NCI-H146 (cell line): Measurements from ENCODE around the gene ZMYM4.

Experiments
- DNase-seq: peaks from one replicate; lab custom pipeline; 2025; lab: John Stamatoyannopoulos, UW

Gene ZMYM4

GRCh38 chr1:35278886-35279554, 10.5 kb downstream of the ZMYM4 start:
- DNase-seq, result no peak

GRCh38 chr1:35279555-35279904, 11.0 kb downstream of the ZMYM4 start:
- no peak for DNase-seq

- no peak for DNase-seq
Measured at GRCh38 chr1:35280006-35280405, 11.5 kb downstream of the ZMYM4 start.

- no peak for DNase-seq
Measured at GRCh38 chr1:35281565-35281964, 13.1 kb downstream of the ZMYM4 start.

GRCh38 chr1:35282172-35282571, 13.7 kb downstream of the ZMYM4 start:
- DNase-seq, result no peak

GRCh38 chr1:35284852-35285251, 16.3 kb downstream of the ZMYM4 start:
- DNase-seq, result no peak

GRCh38 chr1:35285771-35286606, 17.5 kb downstream of the ZMYM4 start:
- no peak for DNase-seq

- DNase-seq, result no peak
Measured at GRCh38 chr1:35287807-35288640, 19.5 kb downstream of the ZMYM4 start.

- no peak for DNase-seq
Measured at GRCh38 chr1:35288761-35289160, 20.3 kb downstream of the ZMYM4 start.

- no peak for DNase-seq
Measured at GRCh38 chr1:35290452-35290851, 21.9 kb downstream of the ZMYM4 start.

GRCh38 chr1:35294809-35295208, 26.3 kb downstream of the ZMYM4 start:
- no peak for DNase-seq

- no peak for DNase-seq
Measured at GRCh38 chr1:35297886-35298285, 29.4 kb downstream of the ZMYM4 start.

GRCh38 chr1:35298464-35298863, 30.0 kb downstream of the ZMYM4 start:
- no peak for DNase-seq

GRCh38 chr1:35300376-35300775, 31.9 kb downstream of the ZMYM4 start:
- no peak for DNase-seq

GRCh38 chr1:35301674-35302392, 33.3 kb downstream of the ZMYM4 start:
- DNase-seq, result no peak

- DNase-seq, result no peak
Measured at GRCh38 chr1:35305383-35305782, 36.9 kb downstream of the ZMYM4 start.

- DNase-seq, result no peak
Measured at GRCh38 chr1:35315649-35316048, 47.1 kb downstream of the ZMYM4 start.

GRCh38 chr1:35316264-35316663, 47.8 kb downstream of the ZMYM4 start:
- no peak for DNase-seq

- no peak for DNase-seq
Measured at GRCh38 chr1:35319988-35320713, 51.6 kb downstream of the ZMYM4 start.

- DNase-seq, result no peak
Measured at GRCh38 chr1:35320937-35321336, 52.4 kb downstream of the ZMYM4 start.

GRCh38 chr1:35324486-35324885, 56.0 kb downstream of the ZMYM4 start:
- DNase-seq, result no peak
